ENCODE results near the gene RAB31.

GRCh38 chr18:9887992-9888391 is 179.9 kb downstream of the RAB31 start:
- TF ChIP-seq CTCF (IDR thresholded peaks at IDR 0.05), result no peak
- TF ChIP-seq POLR2A (IDR thresholded peaks at IDR 0.05), result no peak
